HG03432 (cell line): ENCODE measurements around the gene PCED1A.
A peak's percentile ranks its signal among the peaks of the same experiment; 100 is the strongest.

Experiments used
- ATAC-seq: cut with Tn5 transposase; IDR thresholded peaks from one replicate; pipeline ENCODE4 v1.9.1; 2021; ENCODE audit warnings: mild to moderate bottlenecking, moderate library complexity; ENCODE audit not compliant: unreplicated experiment

The PCED1A gene

DNA sequence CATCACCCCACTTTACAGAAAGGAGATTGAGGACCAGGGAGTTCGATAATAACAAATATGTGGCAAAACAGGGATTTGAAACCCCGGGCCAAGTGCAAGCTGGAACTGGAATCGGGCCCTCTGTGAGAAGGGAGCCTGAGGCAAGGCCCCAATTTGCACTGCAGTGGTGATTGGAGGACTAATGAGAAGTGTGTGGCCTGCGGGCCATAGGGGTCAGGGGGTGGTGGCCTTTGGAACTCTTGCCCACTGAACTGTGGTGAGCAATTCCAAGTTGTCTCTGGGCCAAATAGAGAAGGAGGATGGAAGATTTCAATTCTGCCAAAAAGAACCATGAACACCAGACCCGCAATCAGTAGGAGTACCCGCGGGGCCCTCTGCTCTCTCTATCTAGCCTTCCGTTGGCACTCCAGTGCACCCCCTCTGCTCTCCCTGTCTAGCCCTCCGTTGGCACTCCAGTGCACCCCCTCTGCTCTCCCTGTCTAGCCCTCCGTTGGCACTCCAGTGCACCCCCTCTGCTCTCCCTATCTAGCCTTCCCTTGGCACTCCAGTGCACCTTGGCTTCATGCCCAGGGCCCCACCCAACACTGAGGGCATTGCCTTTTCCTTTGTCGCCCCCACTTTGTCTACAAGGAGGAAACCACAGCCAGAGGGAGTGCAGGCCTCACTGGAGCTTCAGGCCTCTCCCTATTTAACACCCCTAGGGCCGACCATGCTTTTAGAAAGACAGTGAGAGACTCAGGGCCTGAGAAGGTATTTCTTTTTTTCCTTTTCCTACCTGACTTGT, 26.8 kb upstream of the PCED1A start:
- ATAC-seq = no peak

DNA sequence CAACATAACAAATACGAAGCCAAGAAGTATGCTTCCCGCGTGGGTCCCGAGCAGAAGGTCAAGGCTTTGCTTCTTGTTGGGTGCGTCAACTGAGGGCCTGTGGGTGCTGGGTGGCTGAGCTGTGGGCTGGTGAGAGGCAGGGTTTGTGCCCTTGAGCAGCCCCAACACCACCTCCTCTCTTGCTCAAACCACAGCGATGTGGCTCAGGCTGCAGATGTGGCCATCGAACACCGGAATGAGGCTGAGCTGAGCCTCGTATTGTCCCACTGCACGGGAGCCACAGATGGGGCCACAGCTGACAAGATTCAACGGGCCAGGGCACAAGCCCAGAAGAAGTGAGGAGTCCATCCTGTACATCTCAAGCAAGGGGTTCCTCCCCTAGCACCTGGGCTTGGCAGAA, 25.8 kb upstream of the PCED1A start:
- ATAC-seq = no peak

DNA sequence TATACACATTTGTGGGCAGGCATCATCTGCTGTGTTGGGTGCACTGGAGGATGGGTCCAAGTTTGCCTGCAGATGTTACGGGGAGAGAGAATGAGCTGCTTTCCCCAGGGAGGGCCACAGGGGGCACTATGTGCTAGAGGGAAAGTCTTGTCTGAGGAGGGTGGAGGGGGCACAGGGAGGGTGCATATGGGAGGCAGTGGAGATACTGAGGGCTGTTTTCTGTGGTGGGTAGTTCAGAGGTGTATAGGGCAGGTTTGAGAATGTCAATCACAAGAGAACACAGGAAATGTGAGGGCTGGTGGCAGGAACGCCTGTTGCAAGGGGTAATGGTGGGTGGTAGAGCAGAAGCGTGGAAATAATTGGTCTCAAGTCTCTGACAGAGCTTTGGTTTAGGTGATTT, 25.2 kb upstream of the PCED1A start:
- no peak for ATAC-seq

DNA sequence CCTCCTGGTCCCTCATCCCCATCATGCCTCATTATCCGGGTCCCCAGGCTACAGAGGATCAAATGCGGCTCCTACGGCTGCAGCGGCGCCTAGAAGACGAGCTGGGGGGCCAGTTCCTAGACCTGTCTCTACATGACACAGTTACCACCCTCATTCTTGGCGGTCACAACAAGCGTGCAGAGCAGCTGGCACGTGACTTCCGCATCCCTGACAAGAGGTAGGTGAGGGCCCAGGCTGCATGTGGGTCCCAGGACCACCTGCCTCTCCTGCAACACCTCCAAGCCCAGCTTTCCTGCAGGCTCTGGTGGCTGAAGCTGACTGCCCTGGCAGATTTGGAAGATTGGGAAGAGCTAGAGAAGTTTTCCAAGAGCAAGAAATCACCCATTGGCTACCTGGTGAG, 24.6 kb upstream of the PCED1A start:
- ATAC-seq = no peak

DNA sequence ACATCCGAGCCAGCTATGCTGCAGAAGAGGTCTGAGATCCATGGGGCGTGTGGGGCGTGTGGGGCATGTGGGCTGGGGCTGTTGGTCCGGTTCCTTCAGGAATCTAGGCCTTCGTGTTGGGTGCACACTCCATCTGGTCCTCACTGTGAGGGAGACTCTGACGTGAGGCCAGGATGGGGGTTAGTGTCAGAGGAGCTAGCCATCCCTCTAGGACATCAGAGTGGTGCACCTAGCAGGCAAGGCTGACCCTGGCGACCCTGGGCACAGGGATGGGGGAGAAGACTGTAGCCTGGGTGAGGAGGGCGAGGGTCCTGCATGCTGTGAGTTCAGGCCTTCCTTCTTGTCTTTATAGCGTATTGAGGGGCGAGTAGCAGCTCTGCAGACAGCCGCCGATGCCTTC, 24.2 kb upstream of the PCED1A start:
- ATAC-seq = no peak

DNA sequence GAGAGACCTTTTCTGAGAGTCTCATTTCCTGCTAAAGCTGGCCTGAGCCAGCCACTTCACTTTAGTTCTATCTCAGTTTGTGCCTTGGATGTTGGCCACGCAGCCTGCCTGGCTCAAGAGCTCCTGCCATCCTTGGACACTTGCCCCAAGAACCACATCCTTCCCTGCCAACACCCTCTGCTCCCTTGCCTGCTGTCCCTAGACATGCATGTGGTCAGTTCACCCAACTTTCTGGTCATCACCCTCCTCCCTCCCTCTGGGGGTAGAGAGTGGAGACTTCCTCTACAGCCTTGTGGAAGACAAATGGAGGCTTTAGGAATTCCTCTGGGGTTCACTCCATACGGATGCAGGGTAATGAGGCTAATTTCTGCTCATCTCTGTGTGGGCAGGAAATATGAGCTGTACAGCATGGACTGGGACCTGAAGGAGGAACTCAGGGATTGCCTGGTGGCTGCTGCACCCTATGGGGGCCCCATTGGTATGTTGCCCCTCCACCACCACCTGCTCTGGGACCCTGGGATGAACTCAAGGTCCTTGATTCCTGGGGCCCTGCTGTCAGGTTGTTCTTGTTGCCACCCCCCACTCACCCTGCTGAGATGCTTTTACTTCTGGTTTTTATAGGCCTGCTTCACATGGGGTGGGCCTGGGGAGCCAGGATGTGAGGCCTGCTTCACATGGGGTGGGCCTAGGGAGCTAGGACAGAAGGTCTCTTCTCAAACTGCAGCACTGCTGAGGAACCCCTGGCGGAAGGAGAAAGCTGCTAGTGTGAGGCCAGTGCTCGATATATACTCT, 19.1 kb upstream of the PCED1A start:
- no peak for ATAC-seq

DNA sequence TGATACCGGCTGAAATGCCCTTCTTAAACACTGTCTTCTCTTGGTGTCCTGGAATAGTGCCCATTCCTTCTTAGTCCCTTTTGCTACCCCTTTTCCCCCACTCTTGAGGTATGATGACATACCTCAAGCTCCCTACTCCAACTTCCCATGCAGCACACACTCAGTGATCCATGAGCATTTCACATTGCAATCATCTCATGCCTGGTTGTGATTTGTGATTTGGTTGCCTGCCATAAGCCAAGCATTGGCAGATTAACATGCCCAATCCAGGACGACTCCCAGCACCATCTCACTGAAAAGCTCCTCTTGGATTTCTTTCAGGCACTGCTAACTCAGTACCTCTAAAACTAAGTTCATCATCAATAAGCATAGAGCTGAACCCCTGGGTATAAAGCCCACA, 18.1 kb upstream of the PCED1A start:
- no peak for ATAC-seq

DNA sequence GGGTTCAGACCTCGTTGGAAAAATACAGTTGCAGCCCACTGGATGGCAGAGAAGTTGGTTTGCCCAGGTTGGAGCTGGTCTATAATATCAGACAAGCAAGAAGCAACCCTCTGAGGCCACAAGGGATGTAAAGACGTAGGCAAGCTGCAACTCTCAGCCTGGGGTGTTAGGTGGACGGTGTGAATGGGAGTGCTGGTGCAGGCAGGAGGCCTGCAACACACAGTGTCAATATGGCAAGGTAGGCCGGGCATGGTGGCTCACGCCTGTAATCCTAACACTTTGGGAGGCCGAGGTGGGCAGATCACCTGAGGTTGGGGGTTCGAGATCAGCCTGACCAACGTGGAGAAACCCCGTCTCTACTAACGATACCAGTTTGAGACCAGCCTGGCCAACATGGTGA, 10.6 kb upstream of the PCED1A start:
- no peak for ATAC-seq

DNA sequence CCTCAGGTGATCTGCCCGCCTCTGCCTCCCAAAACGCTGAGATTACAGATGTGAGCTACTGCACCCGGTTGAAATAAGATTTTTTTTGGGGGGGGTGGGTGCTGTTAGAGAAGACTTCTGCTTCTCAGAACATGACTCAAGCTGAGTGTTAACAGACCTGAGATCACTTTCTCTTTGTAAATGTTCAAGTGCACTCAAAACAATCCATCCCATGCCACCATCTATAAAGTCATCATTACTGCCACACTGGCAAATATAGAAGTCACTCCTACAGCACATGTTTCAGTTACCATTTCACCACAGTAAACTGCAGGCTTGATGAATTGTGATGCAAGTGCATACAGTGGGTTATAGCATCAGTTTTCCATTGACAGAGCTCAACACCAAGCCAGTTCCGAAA, 9.1 kb upstream of the PCED1A start:
- ATAC-seq = no peak

DNA sequence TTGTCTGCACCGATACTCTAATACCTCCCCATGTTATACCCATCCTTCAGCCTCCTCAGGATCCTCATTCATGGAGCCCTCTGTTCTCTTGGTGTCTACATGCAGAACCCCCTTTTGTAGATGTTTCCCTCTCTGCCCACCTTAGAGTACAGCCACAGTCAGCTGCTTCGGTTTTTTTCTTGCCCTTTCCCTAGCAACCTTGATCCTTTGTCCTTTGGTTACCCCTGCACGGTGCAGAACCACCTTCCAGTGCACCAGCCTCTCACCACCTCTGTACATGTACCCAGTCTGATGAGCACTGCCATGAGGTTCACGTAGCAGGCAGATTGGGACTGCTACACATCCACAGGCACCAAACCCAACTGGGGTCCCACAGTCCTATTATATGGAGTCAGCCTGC, 7.3 kb upstream of the PCED1A start:
- no peak for ATAC-seq

DNA sequence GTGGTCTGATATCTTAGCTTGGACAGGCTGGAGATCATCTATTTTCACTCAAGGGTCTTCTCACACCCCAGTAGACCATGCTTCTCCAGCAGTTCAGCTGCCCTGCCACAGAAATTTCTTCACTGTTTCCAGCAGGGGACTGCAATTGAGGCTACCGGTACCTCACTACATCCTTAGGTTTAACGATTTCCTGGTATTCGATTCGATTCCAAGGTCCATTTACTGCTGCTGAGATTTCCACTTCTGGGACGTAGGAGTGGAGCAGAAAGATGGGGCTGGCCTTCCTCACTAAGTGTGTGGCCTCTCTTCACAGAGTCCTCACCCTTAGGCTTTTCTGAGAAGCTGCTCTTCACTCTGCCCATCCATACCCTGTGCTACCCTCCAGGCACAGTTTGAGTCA, 6.2 kb upstream of the PCED1A start:
- ATAC-seq = no peak

DNA sequence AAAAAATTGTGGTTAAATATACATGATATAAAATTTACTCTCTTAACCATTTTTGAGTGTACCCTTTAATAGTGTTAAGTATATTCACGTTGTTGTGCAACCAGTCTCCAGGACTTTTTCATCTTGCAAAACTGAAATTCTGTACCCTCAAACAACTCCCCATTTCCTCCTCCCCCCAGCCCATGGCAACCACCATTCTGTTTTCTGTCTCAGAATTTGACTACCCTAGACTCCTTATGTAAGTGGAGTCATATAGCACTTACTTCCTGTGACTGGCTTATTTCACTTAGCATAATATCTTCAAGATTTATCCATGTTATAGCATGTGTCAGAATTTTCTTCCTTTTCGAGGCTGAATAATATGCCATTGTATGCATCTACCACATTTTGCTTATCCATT, 5.2 kb upstream of the PCED1A start:
- ATAC-seq = no peak

DNA sequence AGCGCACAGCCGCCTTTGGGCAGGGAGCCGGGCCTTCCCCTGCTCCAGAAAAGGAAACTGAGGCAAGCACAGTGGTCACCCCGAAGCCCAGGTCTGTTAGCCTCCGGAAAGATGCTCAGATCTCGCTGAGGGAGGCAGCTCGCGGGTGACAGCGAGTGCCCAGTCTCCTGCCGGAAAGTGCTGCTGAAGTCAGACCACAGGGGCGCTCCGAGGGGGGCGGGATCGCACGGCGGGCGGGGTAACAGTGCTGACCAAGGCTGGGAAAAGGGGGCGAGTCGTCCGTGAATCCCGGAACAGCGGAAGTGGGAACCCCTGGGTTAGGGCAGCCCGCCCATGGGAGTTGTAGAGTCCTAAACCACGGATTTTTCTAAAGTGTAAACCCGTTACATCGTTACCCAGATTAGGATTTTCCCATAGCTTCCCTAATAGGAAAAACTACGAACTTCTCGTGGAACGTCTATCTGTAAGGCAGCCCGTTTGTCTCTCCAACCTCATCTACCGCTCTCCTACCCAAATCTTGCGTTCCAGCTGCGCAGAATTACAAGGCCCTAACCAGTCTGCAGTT, 594 bp upstream of the PCED1A start:
- peak; percentile 43 for ATAC-seq

DNA sequence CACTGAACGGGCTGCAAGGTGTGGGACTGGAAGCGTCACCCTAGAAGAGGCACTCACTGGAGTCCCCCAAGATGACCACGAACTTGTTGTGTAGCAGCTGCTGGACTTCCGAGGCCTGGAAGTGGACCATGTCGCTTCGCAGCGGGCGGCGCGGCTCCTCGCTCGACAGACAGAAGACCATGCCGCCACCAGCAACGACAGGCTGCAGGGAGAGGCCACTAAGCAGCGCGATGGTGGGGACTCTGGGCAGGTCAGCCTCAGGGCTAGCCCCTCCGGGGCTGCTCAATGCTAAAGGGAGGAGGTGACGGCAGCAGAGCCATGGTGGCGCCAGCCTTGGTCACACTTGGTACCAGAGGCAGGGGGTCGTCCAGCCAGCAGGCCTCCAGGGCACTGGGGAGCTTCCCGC, 720 bp downstream of the PCED1A start:
- ATAC-seq = no peak

DNA sequence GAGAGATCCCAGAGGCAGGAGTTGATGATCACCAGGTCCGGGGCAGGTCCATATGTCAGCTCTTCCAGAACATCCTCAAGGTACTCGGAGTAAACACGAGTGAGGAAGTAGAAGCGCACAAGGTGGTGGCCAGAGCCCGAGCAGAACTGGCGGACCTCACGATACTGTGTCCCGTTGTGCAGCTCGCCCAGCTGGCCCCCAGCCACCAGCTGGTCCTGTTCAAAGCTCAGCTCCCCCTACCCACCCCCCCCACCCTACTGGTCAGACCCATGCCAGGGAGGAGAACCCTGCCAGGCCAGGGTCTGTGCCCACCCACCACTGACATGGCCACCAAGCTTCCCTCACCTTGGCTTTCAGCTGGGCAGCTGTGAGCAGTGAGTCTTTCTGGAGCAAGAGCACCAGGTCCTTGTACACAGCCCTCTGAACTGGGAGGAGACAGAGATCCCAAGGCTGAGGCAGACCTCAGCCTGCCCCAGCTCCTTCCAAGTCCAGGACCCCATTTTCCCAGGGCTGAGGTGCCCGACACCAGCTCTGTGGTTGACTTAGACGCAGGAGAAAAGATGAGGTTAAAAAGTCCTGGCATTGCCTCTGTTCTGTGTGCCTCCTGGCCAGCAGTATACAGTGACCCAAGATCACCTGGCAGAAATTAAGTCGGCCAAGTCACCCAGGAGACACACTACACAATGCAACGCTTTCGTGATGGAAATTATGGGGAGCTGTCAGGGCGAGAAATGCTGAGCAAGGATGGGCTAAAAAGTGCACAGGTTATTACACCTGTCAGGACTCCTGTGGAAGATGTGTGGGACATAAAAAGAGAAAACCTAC, 1.4 kb downstream of the PCED1A start:
- no peak for ATAC-seq

DNA sequence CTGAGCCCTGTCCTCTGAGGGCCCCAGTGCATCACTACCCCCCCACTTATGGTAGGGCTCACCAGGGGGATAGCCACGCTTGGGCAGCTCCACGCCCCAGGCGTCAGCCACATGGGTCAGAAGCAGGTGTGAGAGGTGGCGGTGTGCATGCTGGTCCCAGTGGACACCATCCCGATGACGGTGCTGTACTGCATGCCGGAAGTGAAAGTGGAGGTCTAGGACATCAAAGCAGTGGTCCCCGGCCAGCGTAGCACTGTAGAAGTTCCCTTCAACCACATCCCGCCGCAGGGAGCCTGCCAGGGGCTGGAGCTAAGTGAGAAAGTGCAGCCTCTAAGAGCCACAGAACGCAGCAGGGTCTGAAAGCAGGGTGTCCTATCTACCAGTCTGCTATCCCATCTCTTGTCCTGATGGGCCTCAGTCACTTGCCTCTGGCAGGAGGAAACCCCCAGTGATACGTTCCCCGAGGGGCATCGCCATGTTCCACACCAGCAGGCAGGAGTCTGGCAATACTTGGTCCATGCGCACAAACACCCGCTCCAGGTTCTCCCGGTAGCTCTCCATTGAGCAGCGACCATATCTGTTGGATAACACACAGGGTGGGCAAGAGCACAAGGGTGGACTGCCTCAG, 2.2 kb downstream of the PCED1A start:
- no peak for ATAC-seq

DNA sequence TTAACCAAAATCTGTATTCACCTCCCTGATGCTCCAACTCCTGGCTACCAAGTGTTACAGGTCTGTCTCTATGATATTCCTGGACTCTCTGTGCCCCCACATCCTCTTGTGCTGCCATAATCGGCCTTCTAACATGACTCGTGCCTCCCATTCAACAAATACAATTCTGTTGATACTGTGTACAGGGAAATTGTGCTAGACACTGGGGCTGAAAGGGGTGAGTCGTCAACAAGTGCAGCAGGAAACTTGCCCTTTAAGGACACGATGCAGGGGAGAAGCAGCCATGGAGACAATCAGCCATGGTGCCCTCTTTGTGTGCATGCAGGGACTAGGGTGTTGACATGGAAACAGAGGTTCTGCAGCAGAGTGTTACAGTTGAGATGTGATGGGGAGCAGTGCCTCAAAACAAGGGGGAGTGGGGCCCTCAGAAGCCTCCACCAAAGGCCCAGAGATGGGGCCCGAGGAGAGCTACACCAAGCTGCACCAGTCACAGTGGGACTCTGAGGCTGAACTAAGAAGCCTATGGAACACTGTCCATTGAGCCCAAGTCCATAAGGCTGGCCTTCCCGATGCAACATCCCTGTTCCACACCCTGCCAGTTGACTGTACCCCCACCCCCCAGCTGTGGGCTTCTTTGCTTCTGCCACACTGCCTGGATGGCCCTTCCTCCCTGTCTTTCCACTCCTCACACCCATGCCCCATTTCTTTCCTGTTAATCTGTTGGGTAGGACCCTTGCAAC, 3.1 kb downstream of the PCED1A start:
- no peak for ATAC-seq

DNA sequence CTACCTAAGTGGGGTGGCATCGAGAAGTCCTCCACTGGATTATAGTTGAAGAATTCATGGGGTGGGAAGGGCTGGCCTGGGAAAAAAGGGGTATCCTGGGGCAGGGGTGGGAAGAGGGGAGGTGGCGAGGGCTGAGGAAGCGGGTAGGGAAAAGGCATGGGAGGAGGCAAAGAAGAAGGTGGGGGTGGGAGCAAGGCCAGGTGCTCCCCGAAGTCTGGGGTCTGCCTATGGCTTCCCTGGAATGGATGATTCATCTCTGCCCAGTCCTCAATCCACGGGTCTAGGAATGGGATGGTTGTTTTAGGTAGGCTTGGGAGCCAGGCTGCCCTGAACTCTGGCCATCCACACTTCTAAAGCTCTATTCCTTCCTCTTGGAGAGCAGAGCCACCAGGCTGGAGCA, 4.4 kb downstream of the PCED1A start:
- ATAC-seq = no peak

DNA sequence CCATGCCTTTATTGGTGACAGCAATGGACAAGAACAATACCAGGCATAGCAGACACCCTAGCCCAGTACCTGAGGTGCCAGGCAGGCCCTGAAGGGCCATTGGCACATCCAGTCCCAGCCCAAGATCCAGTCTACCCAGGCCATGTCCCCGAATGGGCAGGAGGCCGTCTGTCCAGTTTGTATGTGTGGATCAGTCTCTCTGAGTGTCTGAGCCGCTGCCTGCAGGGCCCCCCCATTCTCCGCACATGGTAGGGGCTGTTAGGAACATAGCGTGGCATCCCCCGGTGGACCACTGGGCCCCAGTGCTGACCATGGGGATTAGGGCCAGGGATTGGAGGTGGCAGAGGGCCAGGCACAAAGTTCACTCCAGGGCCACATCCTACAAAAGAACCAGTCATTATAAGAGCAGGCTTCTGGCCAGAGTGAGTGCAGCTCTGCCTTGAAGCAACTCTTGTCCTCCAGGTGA, 5.1 kb downstream of the PCED1A start:
- ATAC-seq = no peak
